HCT116 (cell line): Measurements from ENCODE around the gene HOPX. TPM values are rescaled to one million over a fixed set of nuclear protein-coding genes. Genes with fewer than 3 reads are reported as not detected.

ENCODE experiments used
- ATAC-seq: fragments of 200-7000 bp; cut with Tn5 transposase; 2 replicates; pipeline ENCODE4 v1.9.1; 2020; ENCODE audit warnings: mild to moderate bottlenecking, moderate library complexity
- BruUV-seq: library from RNA; stranded (reverse); fragments of 400-500 nt; replicated peaks from 2 replicates; lab custom pipeline; 2021; lab: Mats Ljungman, UMichigan
- CTCF ChIA-PET: fragments of 300-600 bp; sonication (Branson Sonifier 250); formaldehyde crosslinking; loops from one replicate; lab custom pipeline; 2021; ENCODE audit warnings: antibody characterized with exemption; lab: Charles Lee
- POLR2A ChIA-PET: fragments of 300-600, 350-600 bp; sonication (Branson Sonifier 250); formaldehyde crosslinking; loops from one replicate; lab custom pipeline; 2021; ENCODE audit warnings: antibody characterized with exemption; lab: Charles Lee
- RAD21 ChIA-PET, 2 experiments: fragments of 300-600 bp; sonication (Branson Sonifier 250); formaldehyde crosslinking; loops; one replicate each; lab custom pipeline; 2023; ENCODE audit warnings: low total read pairs in 2 of 2; ENCODE audit not compliant: uncharacterized antibody in 2 of 2, unreplicated experiment in 2 of 2, low non-redundant PET in 1 of 2; lab: Charles Lee
- DNase-seq: peaks from one replicate; pipeline ENCODE4 v3.0.0-alpha.2; 2010; ENCODE audit warnings: low read depth, low spot score
- H2AFZ ChIP-seq: fragments of 200-600 bp; shearing (Covaris generic), sonication (generic); 2 replicates; pipeline ENCODE4 v1.6.1; 2017; ENCODE audit warnings: low read depth, mixed run types, mixed read lengths, antibody characterized with exemption, low read length; ENCODE audit not compliant: poor library complexity, severe bottlenecking
- H3K27ac ChIP-seq: 2 replicates; pipeline ENCODE4 v1.5.1; 2012; ENCODE audit warnings: low read depth, low read length
- H3K27me3 ChIP-seq: fragments of 200-600 bp; sonication (generic); 2 replicates; pipeline ENCODE4 v1.6.1; 2016; ENCODE audit warnings: mixed run types, low read length, mixed read lengths; ENCODE audit not compliant: insufficient read depth
- H3K36me3 ChIP-seq, 2 experiments: fragments of 200-500 bp in 1 of 2; fragments of 200-600 bp in 1 of 2; sonication (Bioruptor generic) in 1 of 2; sonication (generic) in 1 of 2; 2 replicates each; pipeline versions ENCODE4 v1.5.1 to v1.6.1; 2014 to 2016; ENCODE audit warnings: low read length in 2 of 2, inconsistent platforms in 1 of 2, mixed read lengths in 1 of 2, mixed run types in 1 of 2; ENCODE audit not compliant: insufficient read depth in 2 of 2, control insufficient read depth in 1 of 2
- H3K4me1 ChIP-seq, 2 experiments: fragments of 200-600 bp in 1 of 2; sonication (generic) in 1 of 2; 2 replicates each; pipeline versions ENCODE4 v1.5.1 to v1.6.1; 2012 to 2017; ENCODE audit warnings: low read length in 2 of 2, inconsistent platforms in 1 of 2, mild to moderate bottlenecking in 1 of 2, mixed read lengths in 1 of 2, mixed run types in 1 of 2, moderate library complexity in 1 of 2; ENCODE audit not compliant: insufficient read depth in 2 of 2, control insufficient read depth in 1 of 2
- H3K4me2 ChIP-seq: fragments of 200-600 bp; sonication (generic); 2 replicates; pipeline ENCODE4 v1.6.1; 2017; ENCODE audit warnings: mixed run types, low read length, mixed read lengths
- H3K4me3 ChIP-seq, 2 experiments: fragments of 200-600 bp in 1 of 2; sonication (generic) in 1 of 2; replicated peaks in 1 of 2; 2 replicates each; pipeline ENCODE4 v1.5.1; 2011 to 2016; ENCODE audit warnings: low read length in 2 of 2, control low read depth in 1 of 2, low read depth in 1 of 2, mild to moderate bottlenecking in 1 of 2, mixed read lengths in 1 of 2, mixed run types in 1 of 2
- H3K79me2 ChIP-seq: fragments of 200-600 bp; sonication (generic); 2 replicates; pipeline ENCODE4 v1.6.1; 2017; ENCODE audit warnings: mild to moderate bottlenecking, mixed run types, low read length, moderate library complexity, mixed read lengths; ENCODE audit not compliant: insufficient read depth
- H3K9ac ChIP-seq: fragments of 200-600 bp; sonication (generic); 2 replicates; pipeline ENCODE4 v1.6.1; 2016; ENCODE audit warnings: low read length, mixed read lengths
- H3K9me2 ChIP-seq: fragments of 200-600 bp; sonication (generic), shearing (Covaris generic); 2 replicates; pipeline ENCODE4 v1.6.1; 2017; ENCODE audit warnings: mixed run types, mild to moderate bottlenecking, moderate library complexity; ENCODE audit not compliant: insufficient read depth
- H3K9me3 ChIP-seq, 2 experiments: fragments of 200-500 bp in 1 of 2; fragments of 200-600 bp in 1 of 2; sonication (Bioruptor generic) in 1 of 2; sonication (generic) in 1 of 2; 2 replicates each; pipeline ENCODE4 v1.6.1; 2014 to 2017; ENCODE audit warnings: low read length in 2 of 2, mixed read lengths in 2 of 2, inconsistent platforms in 1 of 2, low read depth in 1 of 2, mild to moderate bottlenecking in 1 of 2, mixed run types in 1 of 2, moderate library complexity in 1 of 2; ENCODE audit not compliant: control insufficient read depth in 1 of 2, insufficient read depth in 1 of 2
- H4K20me1 ChIP-seq: fragments of 200-600 bp; sonication (generic), shearing (Covaris generic); 2 replicates; pipeline ENCODE4 v1.6.1; 2017; ENCODE audit warnings: mixed run types, mild to moderate bottlenecking, moderate library complexity; ENCODE audit not compliant: insufficient read depth
- CBX3 ChIP-seq: IDR thresholded peaks from 2 replicates; pipeline ENCODE4 v1.6.1; 2012; ENCODE audit warnings: low read depth
- CEBPB ChIP-seq: IDR thresholded peaks from 2 replicates; pipeline ENCODE4 v1.6.1; 2012; ENCODE audit warnings: low read depth
- EZH2 ChIP-seq: fragments of 200-600 bp; sonication (generic); IDR thresholded peaks from 2 replicates; pipeline ENCODE4 v1.6.1; 2017; ENCODE audit warnings: antibody characterized with exemption, mixed run types
- EZH2phosphoT487 ChIP-seq: fragments of 200-600 bp; IDR thresholded peaks from 2 replicates; pipeline ENCODE4 v1.6.1; 2018; ENCODE audit warnings: antibody characterized with exemption, borderline replicate concordance
- FOSL1 ChIP-seq: IDR thresholded peaks from 2 replicates; pipeline ENCODE4 v1.6.1; 2012; ENCODE audit warnings: low read depth
- JUND ChIP-seq: IDR thresholded peaks from 2 replicates; pipeline ENCODE4 v1.6.1; 2012
- POLR2A ChIP-seq: IDR thresholded peaks from 2 replicates; pipeline ENCODE4 v1.7.0; 2011; ENCODE audit warnings: borderline replicate concordance; ENCODE audit not compliant: insufficient read depth, insufficient read length; ENCODE audit errors: extremely low read depth
- SP1 ChIP-seq: IDR thresholded peaks from 2 replicates; pipeline ENCODE4 v1.6.1; 2012; ENCODE audit warnings: low read depth
- SRF ChIP-seq: IDR thresholded peaks from 2 replicates; pipeline ENCODE4 v1.6.1; 2012; ENCODE audit warnings: low read depth
- TCF7L2 ChIP-seq: IDR thresholded peaks from 2 replicates; pipeline ENCODE4 v1.7.0; 2011; ENCODE audit warnings: borderline replicate concordance, inconsistent platforms; ENCODE audit not compliant: insufficient read depth, insufficient read length; ENCODE audit errors: extremely low read depth
- ZFX ChIP-seq: fragments of 450-650 bp; IDR thresholded peaks from 2 replicates; pipeline ENCODE4 v1.6.1; 2017
- ZNF274 ChIP-seq: fragments of 200-500 bp; sonication (Bioruptor generic); IDR thresholded peaks from 2 replicates; pipeline ENCODE4 v1.6.1; 2014; ENCODE audit warnings: mild to moderate bottlenecking, low read depth, low read length, inconsistent platforms
- intact Hi-C: fragments of 100-400 bp; cut with micrococcal nuclease; formaldehyde crosslinking; loops from 2 replicates; pipeline ENCODE4 v1.10.0; 2022
- total RNA-seq: library from RNA; stranded (reverse); gene quantifications from one replicate; pipeline ENCODE4 v1.2.1, GENCODE V29; 2021; ENCODE audit not compliant: unreplicated experiment
- TF ChIP-seq, protein P1 (sequence below): IDR thresholded peaks from 2 replicates; pipeline ENCODE4 v1.6.1; 2012
- TF ChIP-seq, protein P2 (sequence below): IDR thresholded peaks from 2 replicates; pipeline ENCODE4 v1.6.1; 2011; ENCODE audit warnings: mild to moderate bottlenecking, low read length, moderate library complexity; ENCODE audit not compliant: insufficient replicate concordance; ENCODE audit errors: extremely low read depth
- TF ChIP-seq, protein P3 (sequence below): IDR thresholded peaks from 2 replicates; pipeline ENCODE4 v1.6.1; 2012; ENCODE audit warnings: low read depth

HOPX gene
- total RNA-seq, 1 experiment from 2014 or later, result 0.42 TPM

DNA sequence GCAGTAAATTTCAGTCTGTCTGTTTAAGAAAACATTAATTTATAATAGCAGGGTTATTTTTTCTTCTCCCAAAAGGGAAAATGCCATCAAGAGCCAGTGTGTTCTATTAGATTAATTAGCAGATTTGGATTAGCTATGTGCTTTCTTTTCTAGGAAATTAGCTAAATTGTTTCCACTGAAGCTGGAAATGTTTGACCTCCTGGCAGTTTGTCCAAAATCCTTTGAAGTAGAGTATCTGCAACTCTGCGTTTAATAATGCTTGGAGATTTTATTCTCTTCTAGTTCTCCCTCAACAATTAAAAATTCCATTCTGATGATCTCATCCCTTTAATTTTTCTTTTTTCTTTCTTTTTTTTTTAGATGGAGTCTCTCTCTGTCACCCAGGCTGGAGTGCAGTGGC is 27.1 kb upstream of the HOPX start:
- Histone ChIP-seq H3K9me2 (no peaks in the 10 kb centered on the region), H3K79me2 (no peaks in the 10 kb centered on the region), H3K4me1 (no peaks in the 10 kb centered on the region), H3K4me3 (no peak overlapping the region), H3K9me3 (no peaks in the 10 kb centered on the region), H3K9ac (no peak overlapping the region), H3K27ac (no peak overlapping the region), H4K20me1 (no peaks in the 10 kb centered on the region), H3K4me2 (no peak overlapping the region), H3K36me3 (no peaks in the 10 kb centered on the region), H2AFZ (no peak overlapping the region), H3K27me3 (no peaks in the 10 kb centered on the region)
- ChIA-PET POLR2A (no interaction called here), CTCF (no interaction called here), RAD21 (no interaction called here)
- no peak for TF ChIP-seq ZFX
- no peak for TF ChIP-seq ZNF274
- TF ChIP-seq, protein P1, sequence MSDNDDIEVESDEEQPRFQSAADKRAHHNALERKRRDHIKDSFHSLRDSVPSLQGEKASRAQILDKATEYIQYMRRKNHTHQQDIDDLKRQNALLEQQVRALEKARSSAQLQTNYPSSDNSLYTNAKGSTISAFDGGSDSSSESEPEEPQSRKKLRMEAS, result no peak
- no peak for TF ChIP-seq FOSL1
- no peak for TF ChIP-seq POLR2A
- TF ChIP-seq, protein P2, sequence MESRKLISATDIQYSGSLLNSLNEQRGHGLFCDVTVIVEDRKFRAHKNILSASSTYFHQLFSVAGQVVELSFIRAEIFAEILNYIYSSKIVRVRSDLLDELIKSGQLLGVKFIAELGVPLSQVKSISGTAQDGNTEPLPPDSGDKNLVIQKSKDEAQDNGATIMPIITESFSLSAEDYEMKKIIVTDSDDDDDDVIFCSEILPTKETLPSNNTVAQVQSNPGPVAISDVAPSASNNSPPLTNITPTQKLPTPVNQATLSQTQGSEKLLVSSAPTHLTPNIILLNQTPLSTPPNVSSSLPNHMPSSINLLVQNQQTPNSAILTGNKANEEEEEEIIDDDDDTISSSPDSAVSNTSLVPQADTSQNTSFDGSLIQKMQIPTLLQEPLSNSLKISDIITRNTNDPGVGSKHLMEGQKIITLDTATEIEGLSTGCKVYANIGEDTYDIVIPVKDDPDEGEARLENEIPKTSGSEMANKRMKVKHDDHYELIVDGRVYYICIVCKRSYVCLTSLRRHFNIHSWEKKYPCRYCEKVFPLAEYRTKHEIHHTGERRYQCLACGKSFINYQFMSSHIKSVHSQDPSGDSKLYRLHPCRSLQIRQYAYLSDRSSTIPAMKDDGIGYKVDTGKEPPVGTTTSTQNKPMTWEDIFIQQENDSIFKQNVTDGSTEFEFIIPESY, result no peak
- no peak for TF ChIP-seq EZH2
- TF ChIP-seq EZH2phosphoT487, result no peak
- no peak for TF ChIP-seq SP1
- TF ChIP-seq TCF7L2, result no peak
- TF ChIP-seq SRF, result no peak
- no peak for TF ChIP-seq JUND
- TF ChIP-seq CBX3, result no peak
- TF ChIP-seq, protein P3, sequence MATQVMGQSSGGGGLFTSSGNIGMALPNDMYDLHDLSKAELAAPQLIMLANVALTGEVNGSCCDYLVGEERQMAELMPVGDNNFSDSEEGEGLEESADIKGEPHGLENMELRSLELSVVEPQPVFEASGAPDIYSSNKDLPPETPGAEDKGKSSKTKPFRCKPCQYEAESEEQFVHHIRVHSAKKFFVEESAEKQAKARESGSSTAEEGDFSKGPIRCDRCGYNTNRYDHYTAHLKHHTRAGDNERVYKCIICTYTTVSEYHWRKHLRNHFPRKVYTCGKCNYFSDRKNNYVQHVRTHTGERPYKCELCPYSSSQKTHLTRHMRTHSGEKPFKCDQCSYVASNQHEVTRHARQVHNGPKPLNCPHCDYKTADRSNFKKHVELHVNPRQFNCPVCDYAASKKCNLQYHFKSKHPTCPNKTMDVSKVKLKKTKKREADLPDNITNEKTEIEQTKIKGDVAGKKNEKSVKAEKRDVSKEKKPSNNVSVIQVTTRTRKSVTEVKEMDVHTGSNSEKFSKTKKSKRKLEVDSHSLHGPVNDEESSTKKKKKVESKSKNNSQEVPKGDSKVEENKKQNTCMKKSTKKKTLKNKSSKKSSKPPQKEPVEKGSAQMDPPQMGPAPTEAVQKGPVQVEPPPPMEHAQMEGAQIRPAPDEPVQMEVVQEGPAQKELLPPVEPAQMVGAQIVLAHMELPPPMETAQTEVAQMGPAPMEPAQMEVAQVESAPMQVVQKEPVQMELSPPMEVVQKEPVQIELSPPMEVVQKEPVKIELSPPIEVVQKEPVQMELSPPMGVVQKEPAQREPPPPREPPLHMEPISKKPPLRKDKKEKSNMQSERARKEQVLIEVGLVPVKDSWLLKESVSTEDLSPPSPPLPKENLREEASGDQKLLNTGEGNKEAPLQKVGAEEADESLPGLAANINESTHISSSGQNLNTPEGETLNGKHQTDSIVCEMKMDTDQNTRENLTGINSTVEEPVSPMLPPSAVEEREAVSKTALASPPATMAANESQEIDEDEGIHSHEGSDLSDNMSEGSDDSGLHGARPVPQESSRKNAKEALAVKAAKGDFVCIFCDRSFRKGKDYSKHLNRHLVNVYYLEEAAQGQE, result no peak
- TF ChIP-seq CEBPB, result no peak
- ATAC-seq (no peak), DNase-seq (no peak)
- intact Hi-C loops, result no loop called here
- no TSS peak for BruUV-seq
